GM23338 (cell line): ENCODE measurements around the gene FOXP1. TPM values are rescaled to one million over a fixed set of nuclear protein-coding genes. Genes with fewer than 3 reads are reported as not detected.

Experiments used
- ATAC-seq: fragments of 200-7000 bp; cut with Tn5 transposase; 3 replicates; pipeline ENCODE4 v1.9.1; 2020
- DNase-seq: peaks from one replicate; pipeline ENCODE4 v3.0.0-alpha.2; 2015; ENCODE audit warnings: low spot score
- H2AFZ ChIP-seq: fragments of 200-600 bp; sonication (generic); 2 replicates; pipeline ENCODE4 v1.8.0; 2016; ENCODE audit warnings: antibody characterized with exemption, mild to moderate bottlenecking, moderate library complexity
- H3F3A ChIP-seq: fragments of 200-600 bp; sonication (generic); replicated peaks from 2 replicates; pipeline ENCODE4 v1.8.0; 2017; ENCODE audit warnings: antibody characterized with exemption, mixed run types, low read depth
- H3K27ac ChIP-seq: fragments of 200-600 bp; sonication (generic); 2 replicates; pipeline ENCODE4 v1.6.1; 2016; ENCODE audit warnings: low read depth
- H3K27me3 ChIP-seq: fragments of 200-600 bp; sonication (generic); 2 replicates; pipeline ENCODE4 v1.8.0; 2016; ENCODE audit warnings: mild to moderate bottlenecking, mixed run types, moderate library complexity; ENCODE audit not compliant: insufficient read depth
- H3K36me3 ChIP-seq: fragments of 200-600 bp; sonication (generic); 2 replicates; pipeline ENCODE4 v1.8.0; 2016; ENCODE audit warnings: mild to moderate bottlenecking; ENCODE audit not compliant: insufficient read depth
- H3K4me1 ChIP-seq: fragments of 200-600 bp; sonication (generic); 2 replicates; pipeline ENCODE4 v1.8.0; 2016; ENCODE audit warnings: mild to moderate bottlenecking, moderate library complexity; ENCODE audit not compliant: insufficient read depth
- H3K4me2 ChIP-seq: fragments of 200-600 bp; sonication (generic); 2 replicates; pipeline ENCODE4 v1.7.1; 2017; ENCODE audit warnings: mixed run types
- H3K4me3 ChIP-seq: fragments of 200-600 bp; sonication (generic); 2 replicates; pipeline ENCODE4 v1.6.1; 2016; ENCODE audit warnings: mixed run types
- H3K79me2 ChIP-seq: fragments of 200-600 bp; sonication (generic); replicated peaks from 2 replicates; pipeline ENCODE4 v1.8.0; 2017; ENCODE audit warnings: mild to moderate bottlenecking; ENCODE audit not compliant: insufficient read depth
- H3K9me2 ChIP-seq: fragments of 200-600 bp; sonication (generic); 2 replicates; pipeline ENCODE4 v1.8.0; 2017; ENCODE audit not compliant: insufficient read depth
- H4K20me1 ChIP-seq: fragments of 200-600 bp; sonication (generic); replicated peaks from 2 replicates; pipeline ENCODE4 v1.8.0; 2017; ENCODE audit warnings: mild to moderate bottlenecking; ENCODE audit not compliant: insufficient read depth
- H3K27ac Mint-ChIP-seq: 2 replicates; pipeline ENCODE4 v1.8.0; 2020; ENCODE audit warnings: inconsistent platforms, mild to moderate bottlenecking, moderate library complexity, mixed read lengths
- H3K27me3 Mint-ChIP-seq: 3 replicates; pipeline ENCODE4 v1.8.0; 2022; ENCODE audit warnings: low read depth, mild to moderate bottlenecking, moderate library complexity, mixed read lengths, inconsistent platforms; ENCODE audit not compliant: insufficient read depth, poor library complexity
- H3K36me3 Mint-ChIP-seq: 3 replicates; pipeline ENCODE4 v1.8.0; 2021; ENCODE audit warnings: low read depth, mild to moderate bottlenecking, inconsistent platforms, moderate library complexity, mixed read lengths
- H3K4me1 Mint-ChIP-seq: 3 replicates; pipeline ENCODE4 v1.8.0; 2020; ENCODE audit warnings: mild to moderate bottlenecking, inconsistent platforms, mixed read lengths
- H3K4me3 Mint-ChIP-seq: 3 replicates; pipeline ENCODE4 v1.8.0; 2021; ENCODE audit warnings: moderate library complexity, mild to moderate bottlenecking, inconsistent platforms, mixed read lengths
- H3K9me3 Mint-ChIP-seq: 3 replicates; pipeline ENCODE4 v1.8.0; 2020; ENCODE audit warnings: moderate library complexity, mild to moderate bottlenecking, inconsistent platforms, mixed read lengths
- CREB1 ChIP-seq: fragments of 250-450 bp; sonication (Bioruptor Pico); IDR thresholded peaks from 2 replicates; pipeline ENCODE4 v1.5.0; 2020; ENCODE audit warnings: low read depth, mild to moderate bottlenecking, moderate library complexity
- EZH2 ChIP-seq: fragments of 200-600 bp; sonication (generic); IDR thresholded peaks from one replicate; pipeline ENCODE4 v1.8.0; 2017; ENCODE audit warnings: antibody characterized with exemption, mild to moderate bottlenecking, low read depth; ENCODE audit not compliant: unreplicated experiment
- EZH2phosphoT487 ChIP-seq: fragments of 200-600 bp; sonication (generic); IDR thresholded peaks from one replicate; pipeline ENCODE4 v1.8.1; 2018; ENCODE audit warnings: antibody characterized with exemption; ENCODE audit not compliant: unreplicated experiment
- JUNB ChIP-seq: IDR thresholded peaks from one replicate; pipeline ENCODE4 v1.6.1; 2016; ENCODE audit warnings: antibody characterized with exemption; ENCODE audit not compliant: unreplicated experiment
- NANOG ChIP-seq: IDR thresholded peaks from 2 replicates; pipeline ENCODE4 v1.6.1; 2016; ENCODE audit warnings: antibody characterized with exemption, borderline replicate concordance
- POLR2AphosphoS5 ChIP-seq: IDR thresholded peaks from 2 replicates; pipeline ENCODE4 v1.6.1; 2016; ENCODE audit warnings: antibody characterized with exemption, low read depth
- STAT1 ChIP-seq: IDR thresholded peaks from one replicate; pipeline ENCODE4 v1.6.1; 2016; ENCODE audit warnings: antibody characterized with exemption; ENCODE audit not compliant: unreplicated experiment
- ZNF114 ChIP-seq: fragments of 250-450 bp; sonication (Bioruptor Pico); IDR thresholded peaks from 2 replicates; pipeline ENCODE4 v1.5.0; 2020; ENCODE audit warnings: mild to moderate bottlenecking, moderate library complexity
- ZNF331 ChIP-seq: fragments of 250-450 bp; sonication (Bioruptor Pico); IDR thresholded peaks from 2 replicates; pipeline ENCODE4 v1.5.0; 2020; ENCODE audit warnings: low read depth, mild to moderate bottlenecking, moderate library complexity
- polyA plus RNA-seq: library from polyadenylated mRNA; unstranded; fragments of >200 nt; fragmentation: Nextera tagmentation; extraction: Ambion mirVana; gene quantifications from 2 replicates; pipeline ENCODE4 v1.2.1, GENCODE V29; 2016
- total RNA-seq: library from RNA; depleted of rRNA; stranded (reverse); fragments of >200 nt; shearing (Covaris generic); gene quantifications from 2 replicates; pipeline ENCODE4 v1.2.3, GENCODE V29; 2014
- TF ChIP-seq, protein P1 (sequence below): IDR thresholded peaks from one replicate; pipeline ENCODE4 v1.6.1; 2018; ENCODE audit warnings: antibody characterized with exemption; ENCODE audit not compliant: unreplicated experiment
- TF ChIP-seq, protein P2 (sequence below): IDR thresholded peaks from 2 replicates; pipeline ENCODE4 v1.6.1; 2016; ENCODE audit warnings: antibody characterized with exemption
- TF ChIP-seq, protein P3 (sequence below): fragments of 250-450 bp; sonication (Bioruptor Pico); IDR thresholded peaks from 2 replicates; pipeline ENCODE4 v1.5.0; 2020; ENCODE audit warnings: mild to moderate bottlenecking, moderate library complexity
- TF ChIP-seq, protein P4 (sequence below), 2 experiments: fragments of 200-600 bp in 1 of 2; sonication (generic) in 1 of 2; conservative IDR thresholded peaks; 2 replicates each; pipeline versions ENCODE4 v1.5.1 to v1.6.1; 2016 to 2017; ENCODE audit warnings: antibody characterized with exemption in 2 of 2, low read depth in 2 of 2, mild to moderate bottlenecking in 2 of 2, moderate library complexity in 1 of 2

The FOXP1 gene
- total and polyA plus RNA-seq, 2 experiments from 2014 or later: 32.9 to 35.5 TPM

DNA sequence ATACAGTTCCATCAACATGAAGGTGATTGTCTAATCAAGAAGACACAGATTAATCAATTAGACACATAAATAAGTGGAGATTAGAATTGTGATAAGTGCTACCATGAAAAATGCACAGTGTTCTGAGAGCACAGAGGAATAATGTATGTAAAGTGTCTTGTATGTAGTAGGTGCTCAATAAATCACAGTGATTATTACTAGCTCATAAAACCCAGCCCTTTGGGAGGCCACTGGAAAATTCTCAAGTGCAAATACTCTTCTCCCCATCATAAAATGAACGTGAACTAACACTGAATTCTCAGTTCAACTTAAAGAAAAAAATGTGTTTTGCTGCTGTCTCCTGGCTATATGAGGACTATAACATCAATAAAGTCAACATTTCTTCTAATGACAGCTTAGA is 368.2 kb downstream of the FOXP1 start:
- H3K27ac ChIP-seq: no peak overlapping the region
- TF ChIP-seq JUNB: no peak
- TF ChIP-seq POLR2AphosphoS5: no peak
- TF ChIP-seq, protein P1, sequence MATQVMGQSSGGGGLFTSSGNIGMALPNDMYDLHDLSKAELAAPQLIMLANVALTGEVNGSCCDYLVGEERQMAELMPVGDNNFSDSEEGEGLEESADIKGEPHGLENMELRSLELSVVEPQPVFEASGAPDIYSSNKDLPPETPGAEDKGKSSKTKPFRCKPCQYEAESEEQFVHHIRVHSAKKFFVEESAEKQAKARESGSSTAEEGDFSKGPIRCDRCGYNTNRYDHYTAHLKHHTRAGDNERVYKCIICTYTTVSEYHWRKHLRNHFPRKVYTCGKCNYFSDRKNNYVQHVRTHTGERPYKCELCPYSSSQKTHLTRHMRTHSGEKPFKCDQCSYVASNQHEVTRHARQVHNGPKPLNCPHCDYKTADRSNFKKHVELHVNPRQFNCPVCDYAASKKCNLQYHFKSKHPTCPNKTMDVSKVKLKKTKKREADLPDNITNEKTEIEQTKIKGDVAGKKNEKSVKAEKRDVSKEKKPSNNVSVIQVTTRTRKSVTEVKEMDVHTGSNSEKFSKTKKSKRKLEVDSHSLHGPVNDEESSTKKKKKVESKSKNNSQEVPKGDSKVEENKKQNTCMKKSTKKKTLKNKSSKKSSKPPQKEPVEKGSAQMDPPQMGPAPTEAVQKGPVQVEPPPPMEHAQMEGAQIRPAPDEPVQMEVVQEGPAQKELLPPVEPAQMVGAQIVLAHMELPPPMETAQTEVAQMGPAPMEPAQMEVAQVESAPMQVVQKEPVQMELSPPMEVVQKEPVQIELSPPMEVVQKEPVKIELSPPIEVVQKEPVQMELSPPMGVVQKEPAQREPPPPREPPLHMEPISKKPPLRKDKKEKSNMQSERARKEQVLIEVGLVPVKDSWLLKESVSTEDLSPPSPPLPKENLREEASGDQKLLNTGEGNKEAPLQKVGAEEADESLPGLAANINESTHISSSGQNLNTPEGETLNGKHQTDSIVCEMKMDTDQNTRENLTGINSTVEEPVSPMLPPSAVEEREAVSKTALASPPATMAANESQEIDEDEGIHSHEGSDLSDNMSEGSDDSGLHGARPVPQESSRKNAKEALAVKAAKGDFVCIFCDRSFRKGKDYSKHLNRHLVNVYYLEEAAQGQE: no peak
- no peak for TF ChIP-seq EZH2phosphoT487
- TF ChIP-seq, protein P2, sequence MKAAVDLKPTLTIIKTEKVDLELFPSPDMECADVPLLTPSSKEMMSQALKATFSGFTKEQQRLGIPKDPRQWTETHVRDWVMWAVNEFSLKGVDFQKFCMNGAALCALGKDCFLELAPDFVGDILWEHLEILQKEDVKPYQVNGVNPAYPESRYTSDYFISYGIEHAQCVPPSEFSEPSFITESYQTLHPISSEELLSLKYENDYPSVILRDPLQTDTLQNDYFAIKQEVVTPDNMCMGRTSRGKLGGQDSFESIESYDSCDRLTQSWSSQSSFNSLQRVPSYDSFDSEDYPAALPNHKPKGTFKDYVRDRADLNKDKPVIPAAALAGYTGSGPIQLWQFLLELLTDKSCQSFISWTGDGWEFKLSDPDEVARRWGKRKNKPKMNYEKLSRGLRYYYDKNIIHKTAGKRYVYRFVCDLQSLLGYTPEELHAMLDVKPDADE: no peak
- no peak for TF ChIP-seq CREB1 (CRISPR knock-in tag)
- TF ChIP-seq ZNF331 (CRISPR knock-in tag): no peak
- TF ChIP-seq, protein P3, sequence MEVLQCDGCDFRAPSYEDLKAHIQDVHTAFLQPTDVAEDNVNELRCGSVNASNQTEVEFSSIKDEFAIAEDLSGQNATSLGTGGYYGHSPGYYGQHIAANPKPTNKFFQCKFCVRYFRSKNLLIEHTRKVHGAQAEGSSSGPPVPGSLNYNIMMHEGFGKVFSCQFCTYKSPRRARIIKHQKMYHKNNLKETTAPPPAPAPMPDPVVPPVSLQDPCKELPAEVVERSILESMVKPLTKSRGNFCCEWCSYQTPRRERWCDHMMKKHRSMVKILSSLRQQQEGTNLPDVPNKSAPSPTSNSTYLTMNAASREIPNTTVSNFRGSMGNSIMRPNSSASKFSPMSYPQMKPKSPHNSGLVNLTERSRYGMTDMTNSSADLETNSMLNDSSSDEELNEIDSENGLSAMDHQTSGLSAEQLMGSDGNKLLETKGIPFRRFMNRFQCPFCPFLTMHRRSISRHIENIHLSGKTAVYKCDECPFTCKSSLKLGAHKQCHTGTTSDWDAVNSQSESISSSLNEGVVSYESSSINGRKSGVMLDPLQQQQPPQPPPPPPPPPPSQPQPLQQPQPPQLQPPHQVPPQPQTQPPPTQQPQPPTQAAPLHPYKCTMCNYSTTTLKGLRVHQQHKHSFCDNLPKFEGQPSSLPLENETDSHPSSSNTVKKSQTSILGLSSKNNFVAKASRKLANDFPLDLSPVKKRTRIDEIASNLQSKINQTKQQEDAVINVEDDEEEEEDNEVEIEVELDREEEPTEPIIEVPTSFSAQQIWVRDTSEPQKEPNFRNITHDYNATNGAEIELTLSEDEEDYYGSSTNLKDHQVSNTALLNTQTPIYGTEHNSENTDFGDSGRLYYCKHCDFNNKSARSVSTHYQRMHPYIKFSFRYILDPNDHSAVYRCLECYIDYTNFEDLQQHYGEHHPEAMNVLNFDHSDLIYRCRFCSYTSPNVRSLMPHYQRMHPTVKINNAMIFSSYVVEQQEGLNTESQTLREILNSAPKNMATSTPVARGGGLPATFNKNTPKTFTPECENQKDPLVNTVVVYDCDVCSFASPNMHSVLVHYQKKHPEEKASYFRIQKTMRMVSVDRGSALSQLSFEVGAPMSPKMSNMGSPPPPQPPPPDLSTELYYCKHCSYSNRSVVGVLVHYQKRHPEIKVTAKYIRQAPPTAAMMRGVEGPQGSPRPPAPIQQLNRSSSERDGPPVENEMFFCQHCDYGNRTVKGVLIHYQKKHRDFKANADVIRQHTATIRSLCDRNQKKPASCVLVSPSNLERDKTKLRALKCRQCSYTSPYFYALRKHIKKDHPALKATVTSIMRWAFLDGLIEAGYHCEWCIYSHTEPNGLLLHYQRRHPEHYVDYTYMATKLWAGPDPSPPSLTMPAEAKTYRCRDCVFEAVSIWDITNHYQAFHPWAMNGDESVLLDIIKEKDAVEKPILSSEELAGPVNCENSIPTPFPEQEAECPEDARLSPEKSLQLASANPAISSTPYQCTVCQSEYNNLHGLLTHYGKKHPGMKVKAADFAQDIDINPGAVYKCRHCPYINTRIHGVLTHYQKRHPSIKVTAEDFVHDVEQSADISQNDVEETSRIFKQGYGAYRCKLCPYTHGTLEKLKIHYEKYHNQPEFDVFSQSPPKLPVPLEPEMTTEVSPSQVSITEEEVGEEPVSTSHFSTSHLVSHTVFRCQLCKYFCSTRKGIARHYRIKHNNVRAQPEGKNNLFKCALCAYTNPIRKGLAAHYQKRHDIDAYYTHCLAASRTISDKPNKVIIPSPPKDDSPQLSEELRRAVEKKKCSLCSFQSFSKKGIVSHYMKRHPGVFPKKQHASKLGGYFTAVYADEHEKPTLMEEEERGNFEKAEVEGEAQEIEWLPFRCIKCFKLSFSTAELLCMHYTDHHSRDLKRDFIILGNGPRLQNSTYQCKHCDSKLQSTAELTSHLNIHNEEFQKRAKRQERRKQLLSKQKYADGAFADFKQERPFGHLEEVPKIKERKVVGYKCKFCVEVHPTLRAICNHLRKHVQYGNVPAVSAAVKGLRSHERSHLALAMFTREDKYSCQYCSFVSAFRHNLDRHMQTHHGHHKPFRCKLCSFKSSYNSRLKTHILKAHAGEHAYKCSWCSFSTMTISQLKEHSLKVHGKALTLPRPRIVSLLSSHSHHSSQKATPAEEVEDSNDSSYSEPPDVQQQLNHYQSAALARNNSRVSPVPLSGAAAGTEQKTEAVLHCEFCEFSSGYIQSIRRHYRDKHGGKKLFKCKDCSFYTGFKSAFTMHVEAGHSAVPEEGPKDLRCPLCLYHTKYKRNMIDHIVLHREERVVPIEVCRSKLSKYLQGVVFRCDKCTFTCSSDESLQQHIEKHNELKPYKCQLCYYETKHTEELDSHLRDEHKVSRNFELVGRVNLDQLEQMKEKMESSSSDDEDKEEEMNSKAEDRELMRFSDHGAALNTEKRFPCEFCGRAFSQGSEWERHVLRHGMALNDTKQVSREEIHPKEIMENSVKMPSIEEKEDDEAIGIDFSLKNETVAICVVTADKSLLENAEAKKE: no peak
- TF ChIP-seq, protein P4, sequence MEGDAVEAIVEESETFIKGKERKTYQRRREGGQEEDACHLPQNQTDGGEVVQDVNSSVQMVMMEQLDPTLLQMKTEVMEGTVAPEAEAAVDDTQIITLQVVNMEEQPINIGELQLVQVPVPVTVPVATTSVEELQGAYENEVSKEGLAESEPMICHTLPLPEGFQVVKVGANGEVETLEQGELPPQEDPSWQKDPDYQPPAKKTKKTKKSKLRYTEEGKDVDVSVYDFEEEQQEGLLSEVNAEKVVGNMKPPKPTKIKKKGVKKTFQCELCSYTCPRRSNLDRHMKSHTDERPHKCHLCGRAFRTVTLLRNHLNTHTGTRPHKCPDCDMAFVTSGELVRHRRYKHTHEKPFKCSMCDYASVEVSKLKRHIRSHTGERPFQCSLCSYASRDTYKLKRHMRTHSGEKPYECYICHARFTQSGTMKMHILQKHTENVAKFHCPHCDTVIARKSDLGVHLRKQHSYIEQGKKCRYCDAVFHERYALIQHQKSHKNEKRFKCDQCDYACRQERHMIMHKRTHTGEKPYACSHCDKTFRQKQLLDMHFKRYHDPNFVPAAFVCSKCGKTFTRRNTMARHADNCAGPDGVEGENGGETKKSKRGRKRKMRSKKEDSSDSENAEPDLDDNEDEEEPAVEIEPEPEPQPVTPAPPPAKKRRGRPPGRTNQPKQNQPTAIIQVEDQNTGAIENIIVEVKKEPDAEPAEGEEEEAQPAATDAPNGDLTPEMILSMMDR (conservative IDR thresholded peaks at IDR 0.05; ENCODE audit: low read depth in 2 of 2): no peak
- no peak for TF ChIP-seq ZNF114 (CRISPR knock-in tag)
- TF ChIP-seq EZH2: no peak
- TF ChIP-seq NANOG: no peak
- no peak for TF ChIP-seq STAT1
- H3K4me2 ChIP-seq: no peak overlapping the region
- no peaks in the 10 kb centered on the region for H4K20me1 ChIP-seq
- no peaks in the 10 kb centered on the region; the same call in 2 of the 3 replicates for H3K9me3 Mint-ChIP-seq
- H3K36me3 ChIP-seq: no peaks in the 10 kb centered on the region
- H3K4me3 Mint-ChIP-seq: no peak overlapping the region
- H3K27ac Mint-ChIP-seq: no peak overlapping the region
- H3K4me1 ChIP-seq: peaks cover 28% of the 10 kb centered on the region
- H3K9me2 ChIP-seq: peaks cover 6% of the 10 kb centered on the region; the same call in 1 of the 2 replicates
- peaks cover 47% of the 10 kb centered on the region for H3K4me1 Mint-ChIP-seq
- no peaks in the 10 kb centered on the region for H3F3A ChIP-seq
- H3K27me3 Mint-ChIP-seq: peaks cover 6% of the 10 kb centered on the region
- H3K36me3 Mint-ChIP-seq: no peaks in the 10 kb centered on the region
- H2AFZ ChIP-seq: no peak overlapping the region
- H3K79me2 ChIP-seq: 0 out of 2 replicates have a peak, but pooled peaks cover 5% of the 10 kb centered on the region
- no peak overlapping the region for H3K4me3 ChIP-seq
- ATAC-seq: no peak
- no peaks in the 10 kb centered on the region for H3K27me3 ChIP-seq
- no peak for DNase-seq
